HEK293 (cell line): Measurements from ENCODE around the gene C11orf58.

Experiments used
- CTCF ChIA-PET: fragments of 350-600 bp; formaldehyde crosslinking; extraction: SDS; loops from one replicate; lab custom pipeline; 2021; ENCODE audit warnings: antibody characterized with exemption; lab: Yijun Ruan, JAX
- POLR2A ChIA-PET: fragments of 300-600 bp; formaldehyde crosslinking; extraction: SDS; loops from one replicate; lab custom pipeline; 2020; ENCODE audit warnings: antibody characterized with exemption, inconsistent platforms; lab: Yijun Ruan, JAX
- H3K27ac ChIP-seq: fragments of 200-500 bp; sonication (Bioruptor generic); 2 replicates; pipeline ENCODE4 v1.5.1; 2014; ENCODE audit warnings: low read depth, low read length, control low read depth, inconsistent platforms; ENCODE audit errors: extremely low read depth
- H3K36me3 ChIP-seq, 2 experiments: fragments of 200-500 bp in 1 of 2; sonication (Bioruptor generic) in 1 of 2; 1 replicate in 1 of 2; 2 replicates in 1 of 2; pipeline ENCODE4 v1.5.1; 2014 to 2017; ENCODE audit warnings: inconsistent platforms in 2 of 2, low read length in 2 of 2; ENCODE audit not compliant: control insufficient read depth in 2 of 2, insufficient read depth in 1 of 2
- H3K4me1 ChIP-seq: fragments of 200-500 bp; sonication (Bioruptor generic); 2 replicates; pipeline ENCODE4 v1.5.1; 2014; ENCODE audit warnings: mild to moderate bottlenecking, low read length, inconsistent platforms; ENCODE audit not compliant: control insufficient read depth, insufficient read depth
- H3K4me3 ChIP-seq: 2 replicates; pipeline ENCODE4 v1.5.1; 2011; ENCODE audit warnings: low read depth, mild to moderate bottlenecking, control low read depth, low read length, moderate library complexity
- H3K9me3 ChIP-seq: fragments of 200-500 bp; sonication (Bioruptor generic); 2 replicates; pipeline ENCODE4 v1.5.1; 2014; ENCODE audit warnings: low read depth, low read length, inconsistent platforms; ENCODE audit not compliant: control insufficient read depth, insufficient read depth
- AEBP2 ChIP-seq: fragments of 450-650 bp; formaldehyde crosslinking; IDR thresholded peaks from 2 replicates; pipeline ENCODE4 v1.5.1; 2016; ENCODE audit warnings: missing biosample characterization, missing genetic modification characterization, borderline replicate concordance
- BCL6B ChIP-seq: fragments of 450-650 bp; formaldehyde crosslinking; IDR thresholded peaks from 2 replicates; pipeline ENCODE4 v1.5.1; 2017; ENCODE audit warnings: missing biosample characterization, missing genetic modification characterization
- HOXA7 ChIP-seq: sonication (generic); formaldehyde crosslinking; IDR thresholded peaks from 2 replicates; pipeline ENCODE4 v1.8.1; 2022; ENCODE audit warnings: missing genetic modification reagents, borderline replicate concordance
- HOXD13 ChIP-seq: sonication (generic); formaldehyde crosslinking; IDR thresholded peaks from 2 replicates; pipeline ENCODE4 v1.8.0; 2022; ENCODE audit warnings: missing genetic modification reagents, borderline replicate concordance
- INSM2 ChIP-seq: fragments of 450-650 bp; formaldehyde crosslinking; IDR thresholded peaks from 2 replicates; pipeline ENCODE4 v1.5.1; 2016; ENCODE audit warnings: missing biosample characterization, missing genetic modification characterization
- SP2 ChIP-seq: fragments of 450-650 bp; formaldehyde crosslinking; IDR thresholded peaks from 2 replicates; pipeline ENCODE4 v1.5.1; 2016; ENCODE audit warnings: missing biosample characterization, missing genetic modification characterization
- ZBTB21 ChIP-seq: fragments of 450-650 bp; formaldehyde crosslinking; IDR thresholded peaks from 2 replicates; pipeline ENCODE4 v1.5.1; 2017; ENCODE audit warnings: missing biosample characterization, missing genetic modification characterization
- ZFP3 ChIP-seq: fragments of 450-650 bp; formaldehyde crosslinking; IDR thresholded peaks from 2 replicates; pipeline ENCODE4 v1.5.1; 2016; ENCODE audit warnings: low read depth, missing biosample characterization, missing genetic modification characterization
- ZIC2 ChIP-seq: fragments of 450-650 bp; formaldehyde crosslinking; IDR thresholded peaks from 2 replicates; pipeline ENCODE4 v1.5.1; 2016; ENCODE audit warnings: missing biosample characterization, missing genetic modification characterization
- ZNF10 ChIP-seq: fragments of 450-650 bp; formaldehyde crosslinking; IDR thresholded peaks from 2 replicates; pipeline ENCODE4 v1.5.1; 2017; ENCODE audit warnings: missing biosample characterization, missing genetic modification characterization
- ZNF121 ChIP-seq: fragments of 450-650 bp; formaldehyde crosslinking; IDR thresholded peaks from 2 replicates; pipeline ENCODE4 v1.5.1; 2016; ENCODE audit warnings: missing biosample characterization, missing genetic modification characterization
- ZNF132 ChIP-seq: fragments of 450-650 bp; formaldehyde crosslinking; IDR thresholded peaks from 2 replicates; pipeline ENCODE4 v1.5.1; 2017; ENCODE audit warnings: missing biosample characterization, missing genetic modification characterization, borderline replicate concordance
- ZNF157 ChIP-seq: fragments of 450-650 bp; formaldehyde crosslinking; IDR thresholded peaks from 2 replicates; pipeline ENCODE4 v1.5.1; 2016; ENCODE audit warnings: missing biosample characterization, missing genetic modification characterization
- ZNF18 ChIP-seq: fragments of 450-650 bp; formaldehyde crosslinking; IDR thresholded peaks from 2 replicates; pipeline ENCODE4 v1.5.1; 2016; ENCODE audit warnings: missing biosample characterization, missing genetic modification characterization
- ZNF311 ChIP-seq: fragments of 450-650 bp; formaldehyde crosslinking; IDR thresholded peaks from 2 replicates; pipeline ENCODE4 v1.5.1; 2017; ENCODE audit warnings: missing biosample characterization, missing genetic modification characterization, borderline replicate concordance
- ZNF324 ChIP-seq: fragments of 450-650 bp; formaldehyde crosslinking; IDR thresholded peaks from 2 replicates; pipeline ENCODE4 v1.5.1; 2016; ENCODE audit warnings: missing biosample characterization, missing genetic modification characterization
- ZNF366 ChIP-seq: fragments of 450-650 bp; formaldehyde crosslinking; conservative IDR thresholded peaks from 2 replicates; pipeline ENCODE4 v1.5.1; 2016; ENCODE audit warnings: missing biosample characterization, missing genetic modification characterization
- ZNF48 ChIP-seq: fragments of 450-650 bp; formaldehyde crosslinking; IDR thresholded peaks from 2 replicates; pipeline ENCODE4 v1.5.1; 2016; ENCODE audit warnings: missing biosample characterization, missing genetic modification characterization
- ZNF513 ChIP-seq: fragments of 450-650 bp; IDR thresholded peaks from 2 replicates; pipeline ENCODE4 v1.5.1; 2018; ENCODE audit warnings: missing biosample characterization, missing genetic modification characterization
- ZNF660 ChIP-seq: fragments of 450-650 bp; IDR thresholded peaks from 2 replicates; pipeline ENCODE4 v1.5.1; 2018; ENCODE audit warnings: missing biosample characterization, mild to moderate bottlenecking, missing genetic modification characterization
- ZNF707 ChIP-seq: fragments of 450-650 bp; formaldehyde crosslinking; IDR thresholded peaks from 2 replicates; pipeline ENCODE4 v1.5.1; 2016; ENCODE audit warnings: missing biosample characterization, missing genetic modification characterization
- ZSCAN16 ChIP-seq: fragments of 450-650 bp; formaldehyde crosslinking; IDR thresholded peaks from 2 replicates; pipeline ENCODE4 v1.5.1; 2016; ENCODE audit warnings: missing biosample characterization, missing genetic modification characterization
- ZXDB ChIP-seq: fragments of 450-650 bp; formaldehyde crosslinking; IDR thresholded peaks from 2 replicates; pipeline ENCODE4 v1.5.1; 2016; ENCODE audit warnings: missing biosample characterization, missing genetic modification characterization

The C11orf58 gene

GRCh38 chr11:16792426-16792825 is 54.0 kb downstream of the C11orf58 start:
- CTCF ChIA-PET, result interaction anchor here (1.3 kb wide), 1 partner anchor 9 kb away, joined by 4 read pairs; no protein-coding TSS in a partner anchor
- H3K9me3 ChIP-seq, result no peaks in the 10 kb centered on the region
- no peaks in the 10 kb centered on the region for H3K4me1 ChIP-seq
- no peak for TF ChIP-seq ZNF324
- no peak for TF ChIP-seq ZSCAN16 (tag by site-specific recombination)
- TF ChIP-seq AEBP2 (tag by site-specific recombination), result no peak
- no peak for TF ChIP-seq ZNF10 (tag by site-specific recombination)
- TF ChIP-seq ZIC2, result no peak
- TF ChIP-seq ZNF513 (tag by site-specific recombination), result no peak
- TF ChIP-seq ZBTB21 (tag by site-specific recombination), result no peak
- TF ChIP-seq BCL6B (tag by site-specific recombination), result no peak
- TF ChIP-seq ZNF48 (tag by site-specific recombination), result no peak
- H3K4me3 ChIP-seq, result no peak overlapping the region
- no peak overlapping the region for H3K27ac ChIP-seq
- H3K36me3 ChIP-seq, result peaks cover 0 to 14% of the 10 kb centered on the region in 2 experiments; a peak in 2 of 3 replicates
- POLR2A ChIA-PET, result no interaction called here

- H3K27ac ChIP-seq, result no peak overlapping the region
- H3K4me3 ChIP-seq, result no peak overlapping the region
- no peaks in the 10 kb centered on the region for H3K9me3 ChIP-seq
- ChIA-PET POLR2A (no interaction called here), CTCF (interaction anchor here (1.3 kb wide), 2 partner anchors 9 to 27 kb away, joined by 4 read pairs; no protein-coding TSS in a partner anchor)
- H3K36me3 ChIP-seq, result peaks cover 0 to 14% of the 10 kb centered on the region in 2 experiments; a peak in 2 of 3 replicates
- H3K4me1 ChIP-seq, result no peaks in the 10 kb centered on the region
- TF ChIP-seq HOXA7 (CRISPR knock-in tag) (no peak), ZNF132 (tag by site-specific recombination) (no peak), ZNF660 (no peak), ZFP3 (tag by site-specific recombination) (no peak), ZNF311 (no peak), SP2 (tag by site-specific recombination) (no peak), ZNF18 (tag by site-specific recombination) (no peak), ZNF366 (tag by site-specific recombination) (no peak), ZXDB (tag by site-specific recombination) (no peak), ZNF707 (tag by site-specific recombination) (no peak), ZNF121 (tag by site-specific recombination) (no peak), ZNF157 (tag by site-specific recombination) (no peak), INSM2 (tag by site-specific recombination) (no peak), HOXD13 (CRISPR knock-in tag) (no peak)
Measured at GRCh38 chr11:16793009-16793408, 54.6 kb downstream of the C11orf58 start.
